GM20431 (cell line): ENCODE measurements around the gene TRAK1.

Experiments
- in situ Hi-C: fragments of 300-500 bp; cut with MseI, MboI; formaldehyde crosslinking; loops from one replicate; pipeline ENCODE4 v1.15.0; 2020; ENCODE audit warnings: low sequenced_read_pairs; ENCODE audit not compliant: unreplicated experiment

TRAK1 gene

DNA sequence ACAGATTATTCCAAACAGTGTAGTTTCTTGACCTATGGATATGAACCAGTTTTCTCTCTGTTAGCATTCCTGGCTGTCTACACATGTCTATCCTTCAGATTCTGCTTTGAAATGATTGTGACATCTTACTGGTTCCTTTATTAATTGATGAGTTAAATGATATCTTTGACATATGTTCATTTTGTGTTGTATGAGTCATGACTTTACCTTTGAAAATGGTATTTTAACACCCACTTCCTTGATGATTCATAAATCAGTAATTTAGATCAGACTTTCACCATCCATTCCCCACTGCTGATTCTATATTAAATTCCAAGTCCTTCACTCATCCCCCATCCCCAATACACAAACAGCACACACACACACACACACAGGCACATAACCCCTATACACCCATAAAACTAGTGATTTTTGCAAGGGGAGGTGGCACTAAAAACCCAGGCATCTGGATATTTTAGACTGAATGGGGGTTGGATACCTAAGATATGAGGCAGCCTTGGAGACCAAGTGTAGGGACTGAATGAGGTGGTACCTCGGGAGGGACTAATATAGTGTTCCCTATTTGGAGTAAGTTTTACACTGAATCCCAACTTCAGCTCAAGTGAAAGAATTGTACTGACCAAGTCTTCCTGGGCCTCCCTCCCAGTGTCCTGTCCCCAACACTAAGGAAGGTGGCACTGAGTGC, 165.1 kb downstream of the TRAK1 start:
- in situ Hi-C loops: loop anchor here (10.0 kb wide), 1 partner anchor 279 kb away; no protein-coding TSS in a partner anchor

GRCh38 chr3:42257007-42257406, 165.8 kb downstream of the TRAK1 start:
- in situ Hi-C loops: loop anchor here (10.0 kb wide), 1 partner anchor 278 kb away; no protein-coding TSS in a partner anchor

DNA sequence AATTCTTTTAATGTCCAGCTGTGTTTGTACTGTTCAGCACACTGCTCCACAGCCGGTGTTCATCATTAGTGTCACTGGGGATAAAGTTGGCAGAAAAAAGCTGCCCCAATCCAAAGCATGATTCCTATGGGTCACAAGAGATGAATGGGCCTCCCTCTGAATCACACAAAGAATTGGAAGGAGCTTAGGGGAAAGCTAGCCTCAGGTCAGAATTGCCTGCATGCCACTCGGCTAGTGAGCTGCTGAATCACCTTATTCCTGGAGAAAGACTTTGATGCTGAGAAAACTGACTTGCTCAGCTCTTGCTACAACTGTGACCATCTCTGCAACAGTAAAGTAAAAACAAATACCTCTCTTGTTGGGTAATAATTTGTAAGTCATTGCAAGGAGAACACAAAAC, 171.4 kb downstream of the TRAK1 start:
- in situ Hi-C loops: no loop called here

DNA sequence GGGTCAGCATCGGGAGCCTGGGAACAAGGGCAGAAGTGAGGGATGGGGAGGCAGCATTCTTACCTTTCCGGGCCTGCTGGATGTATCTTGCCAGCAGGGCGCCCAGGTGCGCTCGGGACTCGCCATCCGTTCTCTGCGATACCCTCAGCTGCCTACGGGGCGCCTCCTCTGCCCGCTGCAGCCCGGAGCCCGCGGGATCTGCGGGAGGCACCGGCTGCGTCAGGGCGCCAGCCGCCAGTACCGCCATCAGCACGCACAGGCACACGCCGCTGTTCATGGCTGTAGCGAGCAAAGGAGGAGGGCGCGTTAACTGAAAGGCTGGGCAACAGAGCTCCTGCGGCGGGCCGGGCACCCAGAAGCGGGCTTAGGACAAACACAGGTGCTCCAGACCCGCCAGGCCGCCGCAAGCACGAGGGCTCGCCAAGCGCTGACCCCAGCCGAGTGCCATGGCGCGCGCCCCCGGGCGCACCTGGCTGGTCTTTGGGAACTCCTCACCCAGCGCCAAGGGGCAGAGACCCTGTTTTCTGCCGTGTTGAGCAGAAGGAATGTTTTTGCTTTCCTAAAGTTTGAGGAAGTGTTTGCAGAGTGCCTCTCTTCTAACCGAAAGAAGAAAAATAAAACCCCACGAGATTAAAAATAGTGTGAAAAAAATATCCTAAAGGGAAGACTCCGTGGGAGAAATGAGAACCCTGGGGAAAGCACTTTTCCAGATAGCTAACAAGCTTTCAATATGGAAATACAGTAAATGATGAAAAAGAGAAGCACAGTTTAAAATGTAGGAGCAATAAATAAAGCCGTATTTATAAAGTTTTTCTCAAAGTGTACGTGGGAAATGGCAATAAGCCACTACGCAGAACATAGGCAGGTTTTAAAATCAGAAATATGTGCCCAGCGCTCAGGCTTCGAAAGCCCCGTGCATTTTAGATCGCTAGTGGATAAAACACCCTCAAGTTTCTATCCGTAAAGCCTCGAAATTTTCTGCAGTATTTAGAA, 172.5 kb downstream of the TRAK1 start:
- in situ Hi-C loops: no loop called here

GRCh38 chr3:42264399-42265058, 173.4 kb downstream of the TRAK1 start:
- in situ Hi-C loops: no loop called here

- in situ Hi-C loops: no loop called here
These were observed 174.2 kb downstream of the TRAK1 start for GRCh38 chr3:42265059-42265991.

DNA sequence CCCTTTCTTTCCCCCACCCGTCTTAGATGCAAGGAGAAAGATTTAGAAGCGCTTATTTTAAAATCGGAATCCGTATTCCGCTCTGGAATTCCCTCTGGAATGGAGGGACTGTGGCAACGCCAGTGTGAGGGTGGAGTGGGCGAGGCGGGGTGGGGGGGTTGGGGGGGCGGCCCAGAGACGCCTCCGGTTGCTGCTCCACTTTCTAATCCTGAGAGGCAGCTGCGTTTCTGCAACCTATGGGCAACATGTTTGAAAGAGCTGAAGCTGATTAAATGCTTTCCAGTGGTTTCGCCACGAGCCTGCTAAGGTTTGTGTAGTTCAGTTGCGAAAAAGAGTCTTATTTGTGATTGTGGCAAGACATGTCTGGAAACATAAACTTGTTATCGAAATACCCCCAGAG, 174.9 kb downstream of the TRAK1 start, which contains the start of gene CCK:
CCK (minus strand) TSS at position 101 of the 400 bp plus-strand sequence. CDS start 2,555 bp downstream, outside the sequence.
- in situ Hi-C loops: no loop called here

DNA sequence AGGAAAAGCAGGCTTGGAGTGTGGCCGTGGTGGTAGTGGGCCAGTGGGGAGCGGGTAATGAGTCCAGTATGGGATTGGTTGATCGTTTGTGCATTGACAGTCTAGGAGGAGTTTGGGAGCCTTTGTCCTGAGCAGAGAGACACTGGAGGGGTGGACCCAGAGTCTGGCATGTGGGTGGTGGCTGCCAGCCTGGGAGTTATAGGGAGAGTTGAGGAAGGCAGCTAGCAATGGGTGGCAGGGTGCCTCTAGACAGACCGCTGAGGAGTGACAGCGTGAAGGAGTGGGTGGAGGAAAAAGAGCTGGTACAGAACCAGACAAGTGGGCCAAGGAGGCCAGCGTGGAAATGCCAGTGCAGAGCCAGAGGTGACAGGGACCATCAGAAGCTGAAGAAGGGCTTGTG, 176.7 kb downstream of the TRAK1 start:
- in situ Hi-C loops: no loop called here

DNA sequence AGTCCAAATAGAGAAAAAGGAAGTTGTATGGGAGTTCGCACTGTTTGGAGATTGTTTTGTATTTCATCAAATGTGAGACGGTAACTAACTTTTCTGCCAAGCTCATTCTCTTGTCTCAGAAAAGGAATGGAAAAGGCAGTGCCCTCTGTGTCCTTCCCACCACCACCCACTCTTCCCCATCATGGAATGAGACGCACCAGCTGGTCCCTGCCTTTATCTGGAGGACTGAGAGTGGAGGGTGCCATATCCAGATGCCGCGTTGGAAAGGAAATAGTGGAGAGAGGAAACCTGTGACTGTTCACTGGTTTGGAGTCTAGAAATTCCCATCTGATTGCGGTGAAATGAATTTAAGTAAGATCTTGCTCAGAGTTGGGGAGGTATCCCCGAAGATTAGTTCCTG, 178.5 kb downstream of the TRAK1 start:
- in situ Hi-C loops: no loop called here

GRCh38 chr3:42270561-42270960, 179.4 kb downstream of the TRAK1 start:
- in situ Hi-C loops: no loop called here

GRCh38 chr3:42271786-42272185, 180.6 kb downstream of the TRAK1 start:
- in situ Hi-C loops: no loop called here

- in situ Hi-C loops: no loop called here
These were observed 182.2 kb downstream of the TRAK1 start for GRCh38 chr3:42273361-42273760.

GRCh38 chr3:42274266-42274665, 183.1 kb downstream of the TRAK1 start:
- in situ Hi-C loops: no loop called here

DNA sequence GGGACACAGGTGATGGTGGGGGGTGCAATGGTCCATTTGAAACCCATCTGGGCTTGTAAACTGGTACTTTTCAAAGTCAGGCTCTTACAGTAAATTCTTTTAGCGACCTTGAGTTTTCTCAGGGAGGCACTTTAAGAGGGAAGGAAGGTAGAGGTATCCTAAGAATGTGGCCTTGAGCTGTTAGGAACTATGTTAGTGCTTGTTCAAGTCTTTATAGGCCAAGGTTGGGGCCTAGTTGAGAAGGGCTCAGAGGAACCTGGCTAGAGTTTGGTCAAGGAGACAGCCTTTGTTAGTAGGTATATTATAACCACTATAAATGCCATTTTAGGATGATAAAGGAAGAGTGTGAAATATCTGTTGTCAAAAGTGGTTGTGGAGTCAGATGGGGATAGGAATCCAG, 184.1 kb downstream of the TRAK1 start:
- in situ Hi-C loops: no loop called here
